ENCODE measurements around the gene ZFYVE28. TPM values are rescaled to one million over a fixed set of nuclear protein-coding genes. Genes with fewer than 3 reads are reported as not detected.

ZFYVE28 gene
- total RNA-seq, 1 donor from 2014 or later = 5.9 TPM

DNA sequence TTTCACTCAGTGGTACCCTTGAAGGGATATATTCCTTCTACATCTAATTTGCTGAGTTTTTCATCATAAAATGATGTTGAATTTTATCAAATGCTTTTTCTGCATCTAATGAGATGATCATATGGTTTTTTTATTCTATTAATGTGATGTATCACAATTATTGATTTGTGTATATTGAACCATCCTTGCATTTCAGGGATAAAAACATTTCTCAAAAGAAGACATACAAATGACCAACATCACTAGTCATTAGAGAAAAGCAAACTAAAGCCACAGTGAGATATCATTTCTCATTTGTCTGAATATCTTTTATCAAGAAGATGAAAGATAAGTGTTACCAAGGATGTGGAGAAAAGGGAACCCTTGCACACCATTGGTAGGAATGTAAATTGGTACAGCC, 90.9 kb downstream of the ZFYVE28 start:
- POLR2A ChIA-PET = no interaction called here
- ATAC-seq (ENCODE audit: low read depth) (no peak), DNase-seq (no peak)
- H3K27ac Mint-ChIP-seq = no peak overlapping the region
- intact Hi-C loops (cut with micrococcal nuclease) = no loop called here
- H3K36me3 Mint-ChIP-seq (ENCODE audit: low read depth) = peaks cover 7% of the 10 kb centered on the region
- H3K27me3 Mint-ChIP-seq = no peaks in the 10 kb centered on the region
- TF ChIP-seq, protein P1, sequence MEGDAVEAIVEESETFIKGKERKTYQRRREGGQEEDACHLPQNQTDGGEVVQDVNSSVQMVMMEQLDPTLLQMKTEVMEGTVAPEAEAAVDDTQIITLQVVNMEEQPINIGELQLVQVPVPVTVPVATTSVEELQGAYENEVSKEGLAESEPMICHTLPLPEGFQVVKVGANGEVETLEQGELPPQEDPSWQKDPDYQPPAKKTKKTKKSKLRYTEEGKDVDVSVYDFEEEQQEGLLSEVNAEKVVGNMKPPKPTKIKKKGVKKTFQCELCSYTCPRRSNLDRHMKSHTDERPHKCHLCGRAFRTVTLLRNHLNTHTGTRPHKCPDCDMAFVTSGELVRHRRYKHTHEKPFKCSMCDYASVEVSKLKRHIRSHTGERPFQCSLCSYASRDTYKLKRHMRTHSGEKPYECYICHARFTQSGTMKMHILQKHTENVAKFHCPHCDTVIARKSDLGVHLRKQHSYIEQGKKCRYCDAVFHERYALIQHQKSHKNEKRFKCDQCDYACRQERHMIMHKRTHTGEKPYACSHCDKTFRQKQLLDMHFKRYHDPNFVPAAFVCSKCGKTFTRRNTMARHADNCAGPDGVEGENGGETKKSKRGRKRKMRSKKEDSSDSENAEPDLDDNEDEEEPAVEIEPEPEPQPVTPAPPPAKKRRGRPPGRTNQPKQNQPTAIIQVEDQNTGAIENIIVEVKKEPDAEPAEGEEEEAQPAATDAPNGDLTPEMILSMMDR (IDR thresholded peaks at IDR 0.05) = no peak
- CTCF ChIA-PET = no interaction called here
- H3K4me1 Mint-ChIP-seq = no peaks in the 10 kb centered on the region
- H3K9me3 Mint-ChIP-seq = peaks cover 11% of the 10 kb centered on the region
- H3K4me3 Mint-ChIP-seq = no peak overlapping the region

DNA sequence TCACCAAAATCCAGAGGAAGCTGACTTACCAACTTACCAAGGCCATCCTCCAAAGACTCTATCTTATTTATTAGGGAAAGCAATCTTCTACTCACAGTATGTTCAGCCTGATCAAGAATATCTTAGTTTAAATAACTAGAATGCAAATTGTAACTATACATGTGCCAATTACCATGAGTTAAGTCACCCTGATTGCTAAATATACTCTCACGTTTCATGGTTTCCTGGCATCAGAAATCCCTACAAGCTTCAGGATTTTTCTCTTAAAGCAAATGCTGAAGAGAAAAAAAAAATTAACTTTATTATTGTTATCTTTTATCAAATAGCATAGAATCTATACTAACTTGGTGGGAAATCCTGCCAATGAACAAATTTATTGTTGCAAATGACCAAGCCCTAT, 93.6 kb downstream of the ZFYVE28 start:
- intact Hi-C loops (cut with micrococcal nuclease) = no loop called here
- Mint-ChIP-seq H3K9me3 (peaks cover 11% of the 10 kb centered on the region), H3K27ac (no peak overlapping the region), H3K27me3 (peaks cover 4% of the 10 kb centered on the region), H3K4me1 (no peaks in the 10 kb centered on the region), H3K36me3 (ENCODE audit: low read depth) (peaks cover 7% of the 10 kb centered on the region), H3K4me3 (no peak overlapping the region)
- POLR2A ChIA-PET = no interaction called here
- TF ChIP-seq, protein P1 (IDR thresholded peaks at IDR 0.05) = no peak
- no peak for ATAC-seq (ENCODE audit: low read depth)
- CTCF ChIA-PET = no interaction called here
- DNase-seq = no peak

DNA sequence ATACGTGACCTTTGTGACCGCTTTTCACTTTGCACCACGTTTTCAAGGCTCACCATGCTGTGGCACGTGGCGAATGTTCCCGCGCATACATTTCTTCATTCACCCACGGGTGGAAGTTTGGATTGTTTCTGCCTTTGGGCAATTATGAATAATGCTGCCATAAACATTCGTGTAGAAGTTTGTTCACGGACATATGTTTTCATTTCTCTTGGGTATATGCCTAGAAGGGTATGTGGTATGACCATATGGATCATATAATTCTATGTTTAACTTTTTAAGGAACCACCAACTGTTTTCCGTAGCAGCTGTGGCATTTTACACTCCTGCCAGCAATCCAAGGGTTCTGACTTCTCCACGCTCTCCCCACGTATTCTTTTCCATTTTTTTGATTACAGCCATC, 95.6 kb downstream of the ZFYVE28 start:
- H3K36me3 Mint-ChIP-seq (ENCODE audit: low read depth) = no peaks in the 10 kb centered on the region
- CTCF ChIA-PET = no interaction called here
- DNase-seq = no peak
- peaks cover 4% of the 10 kb centered on the region for H3K27me3 Mint-ChIP-seq
- no peak for ATAC-seq (ENCODE audit: low read depth)
- no peaks in the 10 kb centered on the region for H3K4me1 Mint-ChIP-seq
- peaks cover 5% of the 10 kb centered on the region for H3K9me3 Mint-ChIP-seq
- intact Hi-C loops (cut with micrococcal nuclease) = no loop called here
- no peak overlapping the region for H3K4me3 Mint-ChIP-seq
- no peak overlapping the region for H3K27ac Mint-ChIP-seq
- POLR2A ChIA-PET = no interaction called here
- TF ChIP-seq, protein P1 (IDR thresholded peaks at IDR 0.05) = no peak

DNA sequence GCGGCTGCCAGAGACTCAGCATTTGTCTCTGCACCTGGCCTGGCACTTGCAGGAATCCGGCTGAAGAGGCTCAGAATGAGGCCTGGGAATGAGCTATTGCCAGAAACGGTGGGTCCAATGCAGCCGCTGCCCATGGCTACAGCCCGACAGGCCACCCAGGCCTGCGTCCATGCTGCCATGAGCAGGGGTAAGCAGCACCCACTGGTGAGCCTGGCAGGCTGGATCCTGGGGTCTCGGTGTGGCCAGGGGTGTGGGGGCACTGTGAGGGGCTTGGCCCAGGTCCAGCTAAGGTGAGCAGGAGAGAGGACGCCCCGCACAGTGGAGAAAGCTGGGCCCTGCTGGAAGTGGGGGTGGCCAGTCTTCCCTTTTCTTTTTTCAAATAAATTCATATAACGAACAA, 96.2 kb downstream of the ZFYVE28 start:
- Mint-ChIP-seq H3K27me3 (peaks cover 4% of the 10 kb centered on the region), H3K4me1 (no peaks in the 10 kb centered on the region), H3K9me3 (peaks cover under 1% of the 10 kb centered on the region), H3K27ac (no peak overlapping the region), H3K36me3 (ENCODE audit: low read depth) (no peaks in the 10 kb centered on the region), H3K4me3 (no peak overlapping the region)
- intact Hi-C loops (cut with micrococcal nuclease) = no loop called here
- POLR2A ChIA-PET = no interaction called here
- CTCF ChIA-PET = no interaction called here
- no peak for ATAC-seq (ENCODE audit: low read depth)
- no peak for DNase-seq
- TF ChIP-seq, protein P1 (IDR thresholded peaks at IDR 0.05) = no peak

DNA sequence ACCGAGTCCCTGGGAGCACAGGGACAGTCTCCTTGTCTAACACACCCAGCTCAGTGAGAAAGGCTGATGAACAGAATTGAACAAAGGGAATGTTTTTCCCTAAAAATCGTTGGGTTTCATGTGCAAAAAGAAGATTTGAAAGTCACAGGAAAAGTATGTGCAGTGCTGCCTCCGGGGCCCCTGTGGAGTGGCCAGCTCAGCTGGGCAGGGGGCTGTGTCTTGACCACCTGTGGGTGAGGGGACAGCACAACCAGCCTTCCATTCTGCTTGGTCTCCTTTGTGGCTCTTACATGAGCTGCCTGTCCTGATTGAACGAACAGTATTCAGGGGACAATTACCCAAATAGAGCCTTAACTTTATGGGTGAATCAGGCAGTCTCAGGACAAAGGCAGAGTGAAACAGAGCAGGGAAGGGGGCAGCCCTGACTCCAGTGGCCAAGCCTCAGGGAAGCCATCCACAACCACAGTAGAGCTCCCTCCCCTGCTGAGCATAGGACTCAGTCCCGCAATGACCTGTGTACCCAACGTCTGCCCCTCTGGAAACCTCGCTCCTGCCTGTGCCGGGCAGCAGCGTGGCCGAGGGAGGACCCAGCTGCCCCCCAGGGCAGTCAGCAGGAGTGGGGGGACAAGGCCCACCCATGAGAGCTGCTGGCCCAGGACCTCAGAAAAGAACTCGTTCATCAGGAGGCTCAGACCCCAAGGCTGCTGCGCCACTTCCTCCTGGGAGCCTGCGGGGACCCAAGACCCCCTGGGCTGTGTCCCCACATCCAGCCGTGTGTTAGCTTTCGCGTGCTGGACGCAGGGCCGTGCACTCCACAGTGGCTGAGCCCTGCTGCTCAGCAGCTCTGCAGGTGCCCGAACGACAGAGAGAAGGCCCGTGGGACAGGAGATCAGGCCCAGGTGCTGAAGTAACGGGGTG, 96.9 kb downstream of the ZFYVE28 start:
- ChIA-PET POLR2A (interaction anchor here (0.7 kb wide), 1 partner anchor 24 kb away, joined by 6 read pairs; no protein-coding TSS in a partner anchor), CTCF (no interaction called here)
- no peak overlapping the region for H3K27ac Mint-ChIP-seq
- intact Hi-C loops (cut with micrococcal nuclease) = no loop called here
- no peaks in the 10 kb centered on the region for H3K9me3 Mint-ChIP-seq
- no peak for DNase-seq
- no peaks in the 10 kb centered on the region for H3K36me3 Mint-ChIP-seq (ENCODE audit: low read depth)
- no peak for ATAC-seq (ENCODE audit: low read depth)
- H3K4me3 Mint-ChIP-seq = no peak overlapping the region
- TF ChIP-seq, protein P1 (IDR thresholded peaks at IDR 0.05) = no peak
- H3K4me1 Mint-ChIP-seq = no peaks in the 10 kb centered on the region
- peaks cover 4% of the 10 kb centered on the region for H3K27me3 Mint-ChIP-seq

Measured in activated B cell treated with CpG ODN at 0.5 μM for 24 hours (primary cell).